ENCODE measurements around the gene AGRN.

AGRN gene

GRCh38 chr1:1039145-1039910 is 19.4 kb downstream of the AGRN start:
- peak in 1 of 3 experiments; percentile 25 for DNase-seq

GRCh38 chr1:1040004-1040991 is 20.4 kb downstream of the AGRN start:
- DNase-seq, result peak; percentile 41 to 73 (median 54)

GRCh38 chr1:1041092-1041523 is 21.2 kb downstream of the AGRN start:
- DNase-seq, result no peak

GRCh38 chr1:1041873-1042272 is 22.0 kb downstream of the AGRN start:
- no peak for DNase-seq

GRCh38 chr1:1042835-1043234 is 22.9 kb downstream of the AGRN start:
- no peak for DNase-seq

- no peak for DNase-seq
Measured at GRCh38 chr1:1043411-1043810, 23.5 kb downstream of the AGRN start.

GRCh38 chr1:1043921-1044320 is 24.0 kb downstream of the AGRN start:
- no peak for DNase-seq

- DNase-seq, result no peak
Measured at GRCh38 chr1:1044455-1045078, 24.6 kb downstream of the AGRN start.

- DNase-seq, result no peak
Measured at GRCh38 chr1:1045129-1045528, 25.2 kb downstream of the AGRN start.

- no peak for DNase-seq
Measured at GRCh38 chr1:1046243-1046642, 26.3 kb downstream of the AGRN start.

- no peak for DNase-seq
Measured at GRCh38 chr1:1046767-1047166, 26.8 kb downstream of the AGRN start.

- no peak for DNase-seq
Measured at GRCh38 chr1:1047407-1047806, 27.5 kb downstream of the AGRN start.

GRCh38 chr1:1047963-1048362 is 28.0 kb downstream of the AGRN start:
- DNase-seq, result no peak

- no peak for DNase-seq
Measured at GRCh38 chr1:1048765-1049164, 28.8 kb downstream of the AGRN start.

- DNase-seq, result no peak
Measured at GRCh38 chr1:1049318-1050165, 29.6 kb downstream of the AGRN start.

GRCh38 chr1:1050577-1051052 is 30.7 kb downstream of the AGRN start:
- peak in 1 of 3 experiments; percentile 53 for DNase-seq

GRCh38 chr1:1051127-1051810 is 31.3 kb downstream of the AGRN start:
- DNase-seq, result peak in 2 of 3 experiments; percentile 32 to 53

GRCh38 chr1:1052003-1052840 is 32.3 kb downstream of the AGRN start:
- DNase-seq, result no peak

- DNase-seq, result no peak
Measured at GRCh38 chr1:1053022-1053421, 33.1 kb downstream of the AGRN start.

GRCh38 chr1:1053682-1054081 is 33.8 kb downstream of the AGRN start:
- no peak for DNase-seq
